ENCODE results near the gene SLC4A9.

Gene SLC4A9

DNA sequence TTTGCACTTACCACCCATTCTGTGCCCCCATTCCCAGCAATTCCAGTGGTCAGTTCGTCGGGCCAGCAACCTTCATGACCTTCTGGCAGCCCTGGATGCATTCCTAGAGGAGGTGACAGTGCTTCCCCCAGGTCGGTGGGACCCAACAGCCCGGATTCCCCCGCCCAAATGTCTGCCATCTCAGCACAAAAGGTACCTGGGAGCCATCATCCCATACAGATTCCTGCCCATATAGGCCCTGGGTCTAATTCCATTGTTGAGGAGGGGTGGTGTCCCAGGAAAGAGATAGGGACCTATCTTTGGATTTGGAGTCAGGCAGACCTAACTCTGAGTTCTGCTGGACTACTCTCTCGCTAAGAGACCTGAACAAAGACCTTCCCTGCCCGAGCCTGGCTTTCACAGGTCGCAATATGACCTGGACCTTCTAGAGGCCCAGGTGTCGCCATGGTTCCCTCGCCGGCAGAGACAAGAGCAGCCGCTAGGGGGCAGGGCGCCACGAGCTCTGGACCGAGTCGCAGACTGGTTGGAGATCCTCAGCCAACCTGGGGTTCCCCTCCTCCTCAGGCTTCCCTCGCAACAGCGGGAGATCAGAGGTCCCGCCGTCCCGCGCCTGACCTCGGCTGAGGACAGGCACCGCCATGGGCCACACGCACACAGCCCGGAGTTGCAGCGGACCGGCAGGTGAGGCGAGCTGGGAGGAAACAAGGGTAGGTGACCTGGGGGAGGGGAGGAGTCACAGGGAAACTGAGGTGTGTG lies 3.1 kb downstream of the SLC4A9 start:
- DNase-seq = peak; percentile 72

DNA sequence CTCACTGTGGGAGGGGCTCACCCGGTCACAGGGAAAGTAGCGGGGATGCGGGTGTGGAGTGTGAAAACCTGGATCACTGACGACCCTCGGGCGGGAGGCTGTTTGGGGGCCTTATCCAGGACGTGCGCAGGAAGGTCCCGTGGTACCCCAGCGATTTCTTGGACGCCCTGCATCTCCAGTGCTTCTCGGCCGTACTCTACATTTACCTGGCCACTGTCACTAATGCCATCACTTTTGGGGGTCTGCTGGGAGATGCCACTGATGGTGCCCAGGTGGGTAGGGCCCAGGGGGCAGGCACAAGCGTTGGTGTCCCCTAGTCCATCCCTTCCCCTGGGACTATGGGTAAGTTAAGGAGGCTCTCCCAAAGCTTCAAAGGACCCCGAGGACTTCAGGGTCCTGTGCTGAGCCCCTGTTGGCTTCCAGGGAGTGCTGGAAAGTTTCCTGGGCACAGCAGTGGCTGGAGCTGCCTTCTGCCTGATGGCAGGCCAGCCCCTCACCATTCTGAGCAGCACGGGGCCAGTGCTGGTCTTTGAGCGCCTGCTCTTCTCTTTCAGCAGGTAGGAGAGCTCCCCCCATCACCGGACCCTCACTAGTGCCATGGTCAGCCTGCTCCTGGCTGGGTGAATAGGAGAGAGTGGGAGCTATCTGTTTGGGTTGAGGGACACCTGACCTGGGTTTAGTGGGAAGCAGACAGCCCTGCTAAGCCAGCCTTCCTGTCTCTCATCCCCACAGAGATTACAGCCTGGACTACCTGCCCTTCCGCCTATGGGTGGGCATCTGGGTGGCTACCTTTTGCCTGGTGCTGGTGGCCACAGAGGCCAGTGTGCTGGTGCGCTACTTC lies 3.9 kb downstream of the SLC4A9 start:
- DNase-seq = no peak

DNA sequence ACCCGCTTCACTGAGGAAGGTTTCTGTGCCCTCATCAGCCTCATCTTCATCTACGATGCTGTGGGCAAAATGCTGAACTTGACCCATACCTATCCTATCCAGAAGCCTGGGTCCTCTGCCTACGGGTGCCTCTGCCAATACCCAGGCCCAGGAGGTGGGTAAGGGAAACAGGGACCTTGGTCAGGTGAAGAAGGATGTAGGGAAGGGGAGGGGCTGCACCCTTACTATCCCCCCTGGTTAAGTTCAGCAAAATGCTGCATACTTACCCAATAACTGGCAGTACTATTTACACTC lies 4.4 kb downstream of the SLC4A9 start:
- DNase-seq = no peak

DNA sequence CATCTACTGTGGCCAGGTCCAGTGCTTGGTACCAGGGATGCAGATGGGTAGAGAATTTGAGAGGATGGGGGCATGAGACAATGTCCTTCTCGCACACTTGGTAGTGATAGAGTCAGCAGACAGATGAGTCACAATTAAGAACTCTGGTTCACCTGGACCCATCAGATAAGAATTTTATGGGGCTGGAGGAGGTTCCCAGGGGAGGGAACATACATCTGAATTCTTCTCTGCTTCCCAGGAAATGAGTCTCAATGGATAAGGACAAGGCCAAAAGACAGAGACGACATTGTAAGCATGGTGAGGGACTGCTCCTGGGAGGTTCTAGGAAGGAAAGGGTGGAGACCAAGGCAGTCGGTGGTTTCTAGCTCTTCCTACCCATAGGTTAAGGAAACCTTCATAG lies 5.3 kb downstream of the SLC4A9 start:
- no peak for DNase-seq

DNA sequence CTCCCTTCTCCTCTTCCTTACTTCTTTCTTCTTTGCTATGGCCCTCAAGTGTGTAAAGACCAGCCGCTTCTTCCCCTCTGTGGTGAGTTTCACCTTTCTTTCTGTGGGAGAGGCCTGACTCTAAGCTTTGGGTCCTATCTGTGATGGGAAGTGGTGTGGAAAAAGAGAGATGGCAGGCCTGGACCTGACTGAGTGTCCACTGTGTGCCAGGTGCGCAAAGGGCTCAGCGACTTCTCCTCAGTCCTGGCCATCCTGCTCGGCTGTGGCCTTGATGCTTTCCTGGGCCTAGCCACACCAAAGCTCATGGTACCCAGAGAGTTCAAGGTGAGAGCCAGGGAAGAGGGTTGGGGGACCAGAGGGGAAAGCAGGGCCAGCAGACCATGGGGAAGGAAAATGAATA lies 5.9 kb downstream of the SLC4A9 start:
- no peak for DNase-seq

DNA sequence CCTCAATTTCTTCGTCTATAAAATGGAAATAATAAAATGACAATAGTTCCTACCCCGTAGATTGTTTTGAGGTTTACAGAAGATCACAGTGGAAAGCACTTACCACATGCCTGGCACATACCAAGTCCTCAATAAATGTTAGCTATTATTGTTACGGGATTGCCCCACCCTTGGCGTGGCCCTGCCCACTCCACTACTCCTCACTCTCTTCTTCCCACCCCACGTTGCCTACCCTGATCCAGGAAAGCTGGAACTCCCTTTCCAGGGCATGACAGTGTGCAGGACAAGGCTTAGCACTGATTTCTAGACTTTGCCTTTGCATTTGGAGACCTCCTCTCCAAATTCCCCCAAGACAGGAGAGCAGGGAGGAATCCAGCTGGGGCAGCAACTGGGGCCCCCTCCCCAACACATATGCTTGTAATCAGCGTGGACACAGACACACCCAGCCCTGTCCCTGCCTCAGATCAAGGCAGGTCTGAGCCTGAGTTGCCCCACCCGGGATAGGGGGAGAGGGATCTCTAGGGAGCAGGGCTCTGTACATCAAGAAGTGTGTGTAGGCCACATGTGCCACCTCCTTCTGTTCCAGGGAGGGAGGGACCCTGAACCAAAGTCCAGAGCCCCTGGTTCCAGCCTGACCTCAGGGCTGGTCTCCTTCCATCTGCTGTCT lies 6.7 kb downstream of the SLC4A9 start:
- DNase-seq = no peak

DNA sequence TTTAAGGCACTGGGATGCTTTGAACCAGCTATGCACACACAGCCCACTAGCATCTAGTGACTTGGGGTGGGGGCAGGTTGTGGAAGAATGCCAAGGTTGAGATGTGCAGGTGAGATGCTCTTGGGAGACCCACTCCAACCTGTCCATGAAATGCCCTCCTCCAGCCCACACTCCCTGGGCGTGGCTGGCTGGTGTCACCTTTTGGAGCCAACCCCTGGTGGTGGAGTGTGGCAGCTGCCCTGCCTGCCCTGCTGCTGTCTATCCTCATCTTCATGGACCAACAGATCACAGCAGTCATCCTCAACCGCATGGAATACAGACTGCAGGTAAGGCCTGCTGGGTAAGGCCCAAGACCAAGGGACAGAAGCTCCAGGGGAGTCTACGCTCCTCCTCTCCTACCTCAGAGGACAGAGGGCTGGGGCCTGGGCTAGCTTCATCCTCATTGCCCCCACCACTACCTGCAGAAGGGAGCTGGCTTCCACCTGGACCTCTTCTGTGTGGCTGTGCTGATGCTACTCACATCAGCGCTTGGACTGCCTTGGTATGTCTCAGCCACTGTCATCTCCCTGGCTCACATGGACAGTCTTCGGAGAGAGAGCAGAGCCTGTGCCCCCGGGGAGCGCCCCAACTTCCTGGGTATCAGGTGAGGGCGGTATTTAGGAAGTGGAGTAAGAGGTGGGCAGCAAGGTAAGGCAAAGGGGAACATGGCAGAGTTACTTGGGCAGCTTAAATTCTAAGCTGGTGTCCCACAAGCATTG lies 7.4 kb downstream of the SLC4A9 start:
- no peak for DNase-seq

DNA sequence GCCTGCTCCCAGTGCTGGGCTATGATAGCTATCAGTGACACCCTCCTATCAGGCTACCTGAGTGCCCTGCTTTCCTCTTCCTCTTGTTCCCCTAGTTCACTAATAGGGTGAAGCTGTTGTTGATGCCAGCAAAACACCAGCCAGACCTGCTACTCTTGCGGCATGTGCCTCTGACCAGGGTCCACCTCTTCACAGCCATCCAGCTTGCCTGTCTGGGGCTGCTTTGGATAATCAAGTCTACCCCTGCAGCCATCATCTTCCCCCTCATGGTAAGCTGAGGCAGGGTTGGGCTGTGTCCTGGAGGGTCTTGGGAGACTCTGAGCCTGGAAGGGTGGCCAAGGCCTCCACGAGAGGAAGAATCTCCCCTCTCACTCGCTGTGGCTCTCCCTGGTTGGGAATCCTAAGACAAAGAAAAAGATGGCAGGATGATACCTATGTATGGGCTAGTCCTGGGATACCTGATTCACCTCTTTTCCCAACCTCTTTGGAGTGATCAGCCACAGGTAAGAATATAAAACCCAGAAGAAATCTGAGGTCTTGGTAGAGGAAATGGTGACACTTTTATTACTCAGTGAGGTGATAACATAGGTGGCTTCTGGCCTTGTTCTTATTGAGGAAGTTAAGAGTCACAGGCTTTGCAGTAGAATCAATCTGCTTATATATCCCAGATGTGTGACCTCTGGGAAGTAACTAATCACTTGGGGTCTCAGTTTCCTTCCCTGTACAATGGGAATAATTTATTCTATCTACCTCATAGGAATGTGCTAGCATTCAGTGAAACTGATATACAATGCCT lies 11.6 kb downstream of the SLC4A9 start:
- DNase-seq = no peak

DNA sequence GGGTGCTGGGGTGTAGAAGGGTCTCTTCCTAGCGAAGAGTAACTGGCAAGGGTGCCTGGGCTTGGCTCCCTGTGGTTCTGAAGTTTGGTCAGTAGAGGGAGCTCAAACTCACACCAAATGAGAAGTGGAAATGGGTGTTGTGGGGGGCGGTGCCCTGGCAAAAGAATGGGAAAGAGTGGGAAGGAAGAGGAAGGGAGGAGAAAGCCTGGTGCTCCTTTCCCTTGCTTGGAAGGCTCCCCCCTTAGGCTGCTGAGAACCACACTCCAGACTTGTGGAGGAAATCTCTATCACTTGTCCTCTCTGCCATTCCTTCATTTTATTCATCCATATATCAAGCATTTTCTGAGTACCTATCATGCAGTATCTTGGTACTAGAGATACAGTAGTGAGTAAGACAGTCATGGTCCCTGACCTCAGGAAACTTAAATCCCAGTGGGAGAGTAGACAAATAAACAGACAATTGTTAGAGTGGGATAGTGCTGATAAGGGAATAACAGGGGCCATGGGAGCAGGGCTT lies 13.0 kb downstream of the SLC4A9 start:
- DNase-seq = peak; percentile 88

DNA sequence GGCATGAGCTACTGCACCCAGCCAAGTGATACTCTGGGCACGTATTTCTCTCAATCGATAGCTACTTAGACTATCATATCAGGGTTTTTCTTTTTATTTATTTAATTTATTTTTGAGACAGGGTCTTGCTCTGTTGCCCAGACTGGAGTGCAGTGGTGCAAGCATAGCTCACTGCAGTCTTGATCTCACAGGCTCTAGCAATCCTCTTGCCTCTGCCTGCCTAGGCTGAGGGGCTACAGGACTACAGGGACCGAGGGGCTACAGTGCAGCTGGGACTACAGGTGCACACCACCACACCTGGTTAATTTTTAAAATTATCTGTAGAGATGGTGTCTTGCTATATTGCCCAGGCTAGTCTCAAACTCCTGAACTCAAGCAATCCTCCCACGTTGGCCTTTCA lies 21.4 kb downstream of the SLC4A9 start:
- DNase-seq = no peak

DNA sequence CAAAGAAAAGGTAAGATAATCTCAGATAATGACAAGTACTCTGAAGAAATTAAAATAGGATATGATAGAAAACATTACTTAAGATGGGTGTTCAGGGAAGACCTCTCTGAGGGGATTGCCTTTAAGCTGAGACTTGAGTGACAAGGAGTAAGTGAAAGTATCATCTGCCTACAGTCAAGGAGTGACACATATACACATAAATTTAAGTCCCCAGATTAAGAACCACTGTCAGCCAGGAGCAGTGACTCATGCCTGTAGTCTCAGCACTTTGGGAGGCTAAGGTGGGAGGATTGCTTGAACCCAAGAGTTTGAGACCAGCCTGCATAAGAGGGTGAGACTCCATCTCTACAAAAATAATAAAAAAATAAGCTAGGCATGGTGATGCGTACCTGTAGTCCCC lies 22.0 kb downstream of the SLC4A9 start:
- no peak for DNase-seq

DNA sequence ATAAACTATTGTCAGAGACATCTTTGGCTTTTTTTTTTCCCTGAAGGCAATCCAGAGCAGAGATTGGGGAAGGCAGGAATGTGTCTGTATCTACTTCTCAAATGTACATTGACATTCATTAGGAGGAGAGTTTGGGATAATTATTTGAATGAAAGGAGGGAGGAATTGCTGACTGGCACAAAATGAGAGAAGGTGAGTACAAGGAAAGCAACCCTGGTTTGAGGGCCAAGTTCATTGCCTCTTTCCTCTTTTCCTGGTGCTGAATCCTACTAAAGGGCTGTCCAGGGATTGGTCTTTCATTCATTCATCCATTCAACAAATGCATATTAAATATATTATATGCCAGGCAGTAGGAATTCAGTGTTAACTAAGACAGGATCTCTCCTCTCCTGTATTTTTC lies 22.9 kb downstream of the SLC4A9 start:
- DNase-seq = no peak

DNA sequence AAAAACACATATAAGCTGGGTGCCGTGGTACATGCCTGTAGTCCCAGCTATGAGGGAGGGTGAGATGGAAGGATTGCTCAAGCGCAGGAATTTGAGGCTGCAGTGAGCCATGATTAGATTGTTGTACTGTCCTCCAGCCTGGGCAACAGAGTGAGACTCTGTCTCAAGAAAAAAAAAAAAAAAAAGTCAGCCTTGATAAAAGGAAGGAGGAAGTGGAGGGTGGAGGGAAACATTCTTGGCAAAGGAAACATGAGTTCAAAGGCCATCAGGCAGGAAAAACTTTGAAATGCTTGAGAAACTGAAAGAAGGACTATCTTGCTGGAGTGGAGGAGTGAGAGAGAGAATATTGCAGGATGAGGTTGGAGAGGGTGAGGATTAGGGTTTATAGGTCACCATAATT lies 23.3 kb downstream of the SLC4A9 start:
- no peak for DNase-seq

DNA sequence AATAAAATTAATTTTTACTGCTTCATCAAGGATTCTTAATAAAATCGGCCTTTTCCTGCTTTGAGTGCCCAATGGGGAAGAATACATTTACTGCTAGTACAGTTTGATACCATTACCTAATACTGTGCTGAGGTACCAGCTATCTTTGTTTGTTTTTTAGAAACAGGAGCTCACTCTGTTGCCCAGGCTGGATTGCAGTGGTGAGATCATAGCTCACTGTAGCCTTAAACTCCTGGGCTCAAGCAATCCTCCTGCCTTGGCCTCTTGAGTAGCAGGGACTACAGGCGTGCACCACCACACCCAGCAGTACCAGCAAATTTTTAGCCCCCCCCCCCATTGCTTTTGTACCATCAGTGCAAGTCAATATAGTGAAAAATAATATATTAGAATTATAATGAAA lies 28.1 kb downstream of the SLC4A9 start:
- no peak for DNase-seq

DNA sequence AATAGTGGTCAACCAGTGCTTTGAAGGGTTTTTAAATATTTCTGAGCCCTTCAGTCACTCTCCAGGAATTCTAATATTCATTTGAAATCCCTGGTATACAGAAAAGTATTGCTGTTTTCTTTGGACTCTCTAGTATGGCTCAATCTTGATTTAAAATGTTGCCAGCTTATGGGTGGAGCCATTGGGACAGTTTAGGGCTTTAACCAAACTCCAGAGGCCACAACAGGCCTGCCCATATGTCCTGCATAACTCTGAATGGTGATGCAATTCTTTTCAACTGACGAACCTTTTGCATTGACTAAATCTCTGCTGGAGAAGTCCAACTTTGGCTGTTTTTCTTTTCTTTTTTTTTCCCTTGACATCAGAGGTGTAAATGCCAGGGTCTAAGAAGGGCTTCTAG lies 31.3 kb downstream of the SLC4A9 start:
- DNase-seq = no peak

DNA sequence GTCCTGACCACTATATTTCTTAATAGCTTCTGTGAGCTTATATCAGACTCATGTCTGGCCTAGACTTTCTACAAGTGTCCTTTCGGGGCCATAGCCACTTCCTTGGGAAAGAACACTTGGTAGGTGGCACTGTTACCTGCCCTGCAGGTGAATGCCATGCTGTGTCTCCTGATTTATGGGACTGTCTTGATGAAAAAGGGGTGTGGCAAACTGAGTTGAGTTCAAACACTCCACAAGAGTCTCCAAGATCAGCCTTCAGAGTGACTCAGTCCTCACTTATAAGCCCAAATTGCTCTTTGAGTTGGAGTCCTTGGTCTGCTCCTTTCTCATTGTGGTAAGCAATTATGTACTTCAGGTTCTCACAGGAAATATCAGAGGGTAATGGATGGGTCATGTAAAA lies 31.7 kb downstream of the SLC4A9 start:
- no peak for DNase-seq

DNA sequence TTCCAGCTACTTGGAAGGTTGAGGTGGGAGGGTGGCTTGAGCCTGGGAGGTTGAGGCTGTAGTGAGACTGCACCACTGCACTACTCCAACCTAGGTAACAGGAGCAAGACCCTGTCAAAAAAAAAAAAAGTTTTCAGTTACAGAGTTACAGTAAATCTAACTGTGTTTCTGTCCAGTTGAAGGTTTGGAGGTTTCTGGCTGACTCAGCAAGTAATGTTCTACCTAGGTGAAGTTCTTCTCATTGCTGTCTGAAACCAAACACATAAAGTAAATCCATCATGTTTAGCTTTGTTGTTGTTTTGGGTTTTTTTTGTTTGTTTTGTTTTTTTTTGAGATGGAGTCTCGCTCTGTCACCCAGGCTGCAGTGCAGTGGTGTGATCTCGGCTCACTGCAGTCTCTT lies 33.7 kb downstream of the SLC4A9 start:
- DNase-seq = no peak

DNA sequence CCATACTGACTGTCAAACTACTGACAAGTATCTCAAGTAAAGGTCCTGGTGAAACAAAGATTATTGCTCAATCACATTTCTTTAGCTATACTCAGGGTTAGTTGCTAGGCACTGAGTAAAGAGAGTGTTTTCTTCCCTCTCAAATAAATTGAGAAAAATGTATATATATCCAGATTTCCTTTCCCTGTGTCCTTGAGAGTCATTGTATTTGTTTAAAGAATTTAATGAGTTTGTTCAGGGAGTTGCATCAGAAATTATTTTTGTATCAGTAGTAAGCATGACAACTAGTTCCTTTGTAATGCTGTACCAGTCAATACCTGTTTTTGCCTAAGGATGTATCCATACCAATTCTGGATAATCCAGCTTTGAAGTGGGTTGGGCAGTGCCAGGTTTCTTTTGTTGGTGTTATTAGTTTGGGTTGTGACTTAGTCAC lies 38.4 kb downstream of the SLC4A9 start:
- no peak for DNase-seq

DNA sequence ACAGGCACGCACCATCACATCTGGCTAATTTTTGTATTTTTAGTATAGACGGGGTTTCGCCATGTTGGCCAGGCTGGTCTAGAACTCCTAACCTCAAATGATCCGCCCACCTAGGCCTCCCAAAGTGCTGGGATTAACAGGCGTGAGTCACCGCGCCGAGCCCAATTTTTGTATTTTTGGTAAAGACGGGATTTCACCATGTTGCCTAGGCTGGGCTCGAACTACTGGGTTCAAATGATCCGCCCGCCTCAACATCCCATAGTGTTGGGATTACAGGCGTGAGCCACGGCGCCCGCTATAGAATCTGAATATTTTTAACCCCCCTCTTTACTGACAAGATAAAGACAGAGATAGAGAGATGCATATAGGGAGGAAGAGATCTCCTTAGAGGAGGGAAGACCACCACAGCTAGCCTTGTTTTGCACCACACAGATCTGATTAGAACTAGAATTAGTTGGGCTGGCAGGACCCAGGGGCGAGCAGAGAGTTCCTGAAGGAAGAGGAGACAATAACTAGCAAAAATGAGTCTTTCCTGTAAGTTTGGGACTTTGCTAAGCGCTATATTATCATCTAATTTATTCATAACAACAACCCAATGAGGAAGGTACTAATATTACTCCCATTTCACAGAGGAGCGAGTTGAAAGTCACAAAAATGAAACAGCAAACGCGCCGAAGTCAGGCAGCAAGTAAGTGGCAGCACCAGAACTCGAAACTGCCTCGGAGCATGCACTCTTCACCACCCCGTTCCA lies 40.2 kb downstream of the SLC4A9 start:
- DNase-seq = no peak

DNA sequence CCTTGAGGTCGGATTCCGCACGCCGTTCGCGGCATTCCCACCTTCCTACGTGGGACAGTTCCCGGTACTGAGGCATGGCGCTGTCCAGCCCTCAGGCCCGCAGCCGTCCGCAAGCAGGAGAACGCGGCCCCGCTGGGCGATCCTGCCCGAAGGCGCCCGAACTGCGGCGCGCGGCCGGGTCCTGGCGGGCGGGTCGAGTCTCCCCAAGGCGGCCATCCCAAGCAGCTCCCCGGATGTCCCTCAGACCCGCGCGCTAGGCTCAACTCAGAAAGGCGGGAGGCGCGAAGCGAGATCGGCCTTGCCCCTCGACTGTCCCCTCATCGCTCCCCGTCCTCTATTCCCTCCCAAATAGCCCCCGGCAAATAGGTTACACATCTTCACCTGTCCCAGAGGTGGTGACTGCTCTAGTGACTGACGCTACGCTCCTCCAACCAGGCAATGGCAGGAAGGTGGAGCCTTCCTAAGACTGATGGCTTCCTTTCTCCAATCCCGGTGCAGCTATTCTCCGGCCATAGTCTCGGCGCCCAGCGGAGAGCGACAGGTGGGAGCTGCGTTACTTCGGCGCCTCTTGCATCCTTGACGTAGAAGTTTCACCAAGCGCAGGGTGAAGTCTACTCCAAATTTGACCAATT lies 40.9 kb downstream of the SLC4A9 start:
- DNase-seq = peak; percentile 95
